ENCODE results near the gene HMCN1.

GRCh38 chr1:185741551-185741950 lies 7.4 kb downstream of the HMCN1 start:
- TF ChIP-seq CTCF (IDR thresholded peaks at IDR 0.05), result no peak
- TF ChIP-seq POLR2AphosphoS5 (IDR thresholded peaks at IDR 0.05; ENCODE audit: low read depth, low read length), result no peak
- no peak for TF ChIP-seq REST (IDR thresholded peaks at IDR 0.05; ENCODE audit: insufficient read depth in 1 of 2, low read depth in 2 of 2, low read length in 1 of 2)
- TF ChIP-seq TCF7L2 (IDR thresholded peaks at IDR 0.05; ENCODE audit: low read depth, low read length), result no peak
- TF ChIP-seq SIN3A (IDR thresholded peaks at IDR 0.05; ENCODE audit: borderline replicate concordance, insufficient read depth, low read depth, low read length), result no peak

Measured in Panc1 (cell line).